GM10248 (cell line): ENCODE data around the gene ULK4.

Experiments
- CTCF ChIA-PET: fragments of 300-600 bp; sonication (Branson Sonifier 250); formaldehyde crosslinking; extraction: SDS; loops from one replicate; lab custom pipeline; 2021; ENCODE audit warnings: antibody characterized with exemption; lab: Yijun Ruan, JAX
- POLR2A ChIA-PET: fragments of 350-650 bp; sonication (Branson Sonifier 250); formaldehyde crosslinking; extraction: SDS; loops from one replicate; lab custom pipeline; 2020; ENCODE audit warnings: antibody characterized with exemption; lab: Yijun Ruan, JAX
- DNase-seq: peaks from one replicate; pipeline ENCODE4 v3.0.0; 2012; ENCODE audit errors: extremely low spot score
- CTCF ChIP-seq: IDR thresholded peaks from 2 replicates; pipeline ENCODE4 v1.5.1; 2012; ENCODE audit warnings: mild to moderate bottlenecking, low read depth; ENCODE audit errors: extremely low read depth, missing control alignments, control extremely low read depth

Gene ULK4

DNA sequence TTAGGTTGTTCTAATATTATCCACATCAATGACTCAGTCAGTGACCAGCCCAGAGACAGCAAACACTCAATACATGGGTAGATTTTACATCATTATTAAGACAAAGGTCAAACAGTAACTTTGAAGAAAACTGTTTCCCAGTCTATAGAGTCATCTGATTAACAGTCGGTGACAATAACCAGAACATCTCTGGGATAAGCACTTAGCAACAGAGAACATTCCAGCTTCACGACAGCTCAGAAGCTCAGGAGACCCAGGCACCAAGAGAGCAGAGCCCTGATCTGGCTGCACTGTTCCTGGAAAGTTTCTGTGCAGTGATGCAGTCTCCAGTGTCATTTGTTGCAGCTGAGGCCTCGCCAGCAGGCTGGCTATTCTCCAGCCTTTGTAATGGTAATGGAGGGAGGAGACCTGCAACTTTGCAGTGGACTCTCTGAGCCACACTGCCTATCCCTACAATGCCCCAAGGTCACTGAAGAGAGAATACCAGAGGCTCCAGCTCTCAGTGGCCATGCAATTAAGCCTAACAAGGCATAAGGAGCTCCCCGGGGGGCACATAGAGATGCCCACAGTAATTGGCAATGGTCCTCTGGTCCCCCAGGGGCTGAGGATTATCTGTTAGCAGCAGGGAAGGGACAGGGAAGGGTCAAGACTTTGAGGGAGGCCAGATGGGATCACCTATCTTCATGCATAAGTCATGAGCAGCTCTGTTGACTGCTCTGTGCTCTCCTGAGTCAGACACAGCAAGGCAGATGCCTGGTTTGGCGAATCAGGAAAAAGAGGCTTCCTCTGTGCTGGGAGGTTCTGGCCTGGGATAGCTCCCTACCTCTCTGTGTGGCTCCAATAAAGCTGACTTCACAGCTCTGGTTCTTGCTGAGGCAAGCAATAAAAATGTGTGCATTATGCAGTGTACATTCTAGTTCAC lies 599.0 kb downstream of the ULK4 start:
- TF ChIP-seq CTCF, result no peak
- CTCF ChIA-PET, result interaction anchor here (1.0 to 1.1 kb wide), 2 partner anchors 11 to 38 kb away, joined by 3 read pairs; no protein-coding TSS in a partner anchor
- POLR2A ChIA-PET, result no interaction called here
- no peak for DNase-seq

DNA sequence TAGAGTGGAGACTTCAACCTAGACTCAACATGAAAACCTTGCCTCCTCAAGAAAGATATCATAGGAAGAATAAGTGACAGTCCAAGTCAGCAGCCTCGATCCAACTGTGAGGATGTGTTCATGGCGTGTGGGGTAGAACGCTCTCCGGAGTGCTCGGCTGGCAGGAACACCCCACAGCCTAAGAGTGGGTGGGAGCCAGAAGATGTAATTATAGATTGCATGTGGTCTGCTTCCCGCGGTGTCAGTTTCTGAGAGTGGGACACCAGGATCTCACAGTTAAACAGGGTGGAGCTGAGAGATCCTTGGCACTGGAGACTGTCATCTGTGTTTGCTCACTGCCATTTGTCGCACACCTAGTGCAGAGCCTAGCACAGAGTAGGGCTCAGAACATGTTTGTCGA lies 604.6 kb downstream of the ULK4 start:
- no peak for TF ChIP-seq CTCF
- CTCF ChIA-PET, result no interaction called here
- POLR2A ChIA-PET, result no interaction called here

DNA sequence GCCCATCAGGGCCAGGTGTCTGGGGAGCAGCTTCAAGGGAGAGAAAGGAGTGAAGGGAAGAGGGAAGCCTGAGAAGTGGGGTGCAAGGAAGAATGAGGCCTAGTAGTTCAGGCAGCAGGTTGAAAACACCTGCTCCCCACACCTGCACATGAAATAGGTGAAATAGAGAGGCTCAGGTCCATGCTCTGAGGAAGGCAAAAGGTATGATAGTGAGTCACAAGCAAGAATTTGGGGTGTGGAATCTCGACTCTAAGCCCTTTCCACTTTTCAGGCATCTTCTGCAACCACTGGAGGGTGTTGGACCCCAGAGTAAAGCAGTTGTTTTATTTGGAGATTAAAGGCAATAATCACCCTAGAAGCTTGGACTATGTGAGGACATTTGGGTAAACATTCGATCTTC lies 605.1 kb downstream of the ULK4 start:
- no peak for DNase-seq

More for the DNA sequence above, 604.6 kb downstream of the ULK4 start:
- DNase-seq, result no peak

GRCh38 chr3:41352510-41352909 lies 609.4 kb downstream of the ULK4 start:
- CTCF ChIA-PET, result interaction anchor here (0.7 to 1.8 kb wide), 4 partner anchors 10 to 21 kb away, joined by 3 to 5 read pairs (median 3); no protein-coding TSS in a partner anchor
- POLR2A ChIA-PET, result no interaction called here
- no peak for DNase-seq
- no peak for TF ChIP-seq CTCF

More for the DNA sequence above, 605.1 kb downstream of the ULK4 start:
- CTCF ChIA-PET, result interaction anchor here (1.0 kb wide), 1 partner anchor 1287 kb away, joined by 3 read pairs; no protein-coding TSS in a partner anchor
- POLR2A ChIA-PET, result no interaction called here
- no peak for TF ChIP-seq CTCF

GRCh38 chr3:41350441-41350840 lies 611.5 kb downstream of the ULK4 start:
- POLR2A ChIA-PET, result no interaction called here
- TF ChIP-seq CTCF, result no peak
- no peak for DNase-seq
- CTCF ChIA-PET, result no interaction called here

GRCh38 chr3:41348401-41348800 lies 613.5 kb downstream of the ULK4 start:
- POLR2A ChIA-PET, result no interaction called here
- CTCF ChIA-PET, result interaction anchor here (1.3 kb wide), 1 partner anchor 12 kb away, joined by 3 read pairs; no protein-coding TSS in a partner anchor
- no peak for TF ChIP-seq CTCF
- no peak for DNase-seq
